NCI-H82 (cell line): ENCODE measurements around the gene RAC3.

Experiments
- DNase-seq: peaks from one replicate; lab custom pipeline; 2025; lab: John Stamatoyannopoulos, UW

RAC3 gene

GRCh38 chr17:82076018-82076784, 44.7 kb downstream of the RAC3 start:
- peak; percentile 54 for DNase-seq

GRCh38 chr17:82076785-82077591, 45.5 kb downstream of the RAC3 start:
- DNase-seq = peak; percentile 39

GRCh38 chr17:82077617-82078358, 46.3 kb downstream of the RAC3 start:
- DNase-seq = no peak

- no peak for DNase-seq
Observed at GRCh38 chr17:82078433-82078832, 47.0 kb downstream of the RAC3 start.

- DNase-seq = no peak
Observed at GRCh38 chr17:82079001-82079677, 47.7 kb downstream of the RAC3 start.

GRCh38 chr17:82080048-82080788, 48.7 kb downstream of the RAC3 start:
- DNase-seq = peak; percentile 36

GRCh38 chr17:82080789-82081464, 49.4 kb downstream of the RAC3 start:
- DNase-seq = no peak

GRCh38 chr17:82081546-82081945, 50.1 kb downstream of the RAC3 start:
- no peak for DNase-seq

GRCh38 chr17:82081966-82082365, 50.5 kb downstream of the RAC3 start:
- DNase-seq = no peak

- no peak for DNase-seq
Observed at GRCh38 chr17:82082456-82082855, 51.0 kb downstream of the RAC3 start.

GRCh38 chr17:82083009-82083408, 51.5 kb downstream of the RAC3 start:
- DNase-seq = no peak
